NCI-H1105 treated with DMSO at 0.1 percent for 48 hours (cell line): ENCODE data around the gene FCGBP.

Source experiments
- DNase-seq: peaks from one replicate; lab custom pipeline; 2025; lab: John Stamatoyannopoulos, UW

Gene FCGBP

DNA sequence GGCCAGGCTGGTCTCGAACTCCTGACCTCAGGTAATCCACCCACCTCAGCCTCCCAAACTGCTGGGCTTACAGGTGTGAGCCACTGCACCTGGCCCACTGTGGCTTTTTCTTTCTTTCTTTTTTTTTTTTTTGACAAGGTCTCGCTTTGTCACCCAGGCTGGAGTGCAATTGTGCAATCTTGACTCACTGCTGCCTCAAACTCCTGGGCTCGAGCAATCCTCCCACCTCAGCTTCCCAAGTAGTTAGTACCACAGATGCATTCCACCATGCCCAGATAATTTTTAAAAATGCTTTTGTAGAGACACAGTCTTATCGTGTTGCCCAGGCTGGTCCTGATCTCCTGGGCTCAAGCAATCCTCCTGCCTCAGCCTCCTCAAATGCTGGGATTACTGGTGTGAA is 12.1 kb upstream of the FCGBP start:
- DNase-seq: no peak

DNA sequence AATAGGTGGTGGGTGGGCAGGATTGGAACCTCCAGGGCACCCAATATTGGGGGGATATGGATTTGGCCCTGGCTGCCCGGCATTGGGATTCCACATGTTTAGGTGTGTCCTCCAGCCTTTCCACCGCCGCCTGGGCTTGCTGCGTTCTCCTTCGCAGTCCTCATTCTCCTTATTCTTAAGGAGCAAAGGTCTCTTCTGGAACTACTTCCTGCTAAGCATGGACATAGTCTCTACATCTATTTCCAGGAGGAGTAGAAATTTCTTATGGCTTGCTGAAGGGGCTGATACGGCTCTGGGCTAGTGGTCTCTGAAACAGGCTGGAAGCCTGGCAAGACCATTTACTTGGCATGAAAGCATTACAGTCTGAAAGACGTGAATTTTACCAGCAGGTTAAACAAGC is 9.2 kb upstream of the FCGBP start:
- no peak for DNase-seq

DNA sequence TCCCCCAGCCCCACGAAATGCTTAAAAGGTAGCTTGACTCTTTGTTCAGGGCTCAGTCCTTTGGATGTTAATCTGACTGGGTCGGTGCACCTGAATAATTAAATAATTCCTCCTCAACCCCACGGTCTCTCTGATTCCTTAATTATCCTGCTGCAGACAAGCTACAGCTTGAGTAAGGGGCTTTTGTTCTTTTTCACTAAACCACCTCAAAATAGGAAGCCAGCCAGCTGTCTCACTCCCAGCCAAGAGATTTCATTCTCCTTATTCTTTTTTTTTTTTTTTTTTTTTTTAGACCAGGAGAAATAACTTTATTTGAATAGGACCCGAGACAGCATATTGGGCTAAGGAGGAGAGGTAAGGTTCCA is 7.9 kb upstream of the FCGBP start:
- DNase-seq: peak; percentile 2

DNA sequence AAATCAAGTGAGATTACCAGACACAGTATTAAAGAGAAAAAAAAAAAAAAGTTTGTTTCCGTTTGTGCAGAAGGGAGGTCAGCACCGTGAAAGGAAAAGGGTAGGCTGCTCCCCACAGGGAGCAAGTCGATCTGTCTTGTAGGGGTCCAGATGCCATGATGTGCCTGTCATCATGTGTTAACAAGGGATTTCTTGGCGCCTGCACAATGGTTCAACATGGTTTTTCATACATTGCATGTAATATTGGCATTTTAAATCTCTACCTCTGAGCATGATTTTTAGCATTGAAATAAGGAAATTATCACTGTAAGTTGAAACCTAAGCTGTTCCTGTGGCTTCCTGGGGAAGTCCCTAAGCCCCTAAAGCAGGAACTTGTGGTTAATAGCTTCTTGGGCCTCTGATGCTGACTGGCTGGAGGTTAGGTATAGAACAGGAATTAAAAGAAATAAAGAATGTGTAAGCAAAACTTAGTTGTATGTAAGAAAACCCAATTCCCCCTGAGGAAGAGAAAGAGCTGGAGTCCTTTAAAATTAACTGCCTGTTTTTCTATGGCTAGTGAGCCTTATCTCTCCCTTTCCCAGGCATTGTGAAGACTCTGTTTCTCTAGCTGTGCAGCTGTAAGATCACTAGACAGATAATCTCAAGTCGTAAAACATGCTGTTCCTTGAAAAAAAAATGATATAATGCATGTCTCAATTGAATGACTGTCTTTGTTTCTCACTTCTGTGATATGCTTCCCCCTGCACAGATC is 7.4 kb upstream of the FCGBP start:
- no peak for DNase-seq

DNA sequence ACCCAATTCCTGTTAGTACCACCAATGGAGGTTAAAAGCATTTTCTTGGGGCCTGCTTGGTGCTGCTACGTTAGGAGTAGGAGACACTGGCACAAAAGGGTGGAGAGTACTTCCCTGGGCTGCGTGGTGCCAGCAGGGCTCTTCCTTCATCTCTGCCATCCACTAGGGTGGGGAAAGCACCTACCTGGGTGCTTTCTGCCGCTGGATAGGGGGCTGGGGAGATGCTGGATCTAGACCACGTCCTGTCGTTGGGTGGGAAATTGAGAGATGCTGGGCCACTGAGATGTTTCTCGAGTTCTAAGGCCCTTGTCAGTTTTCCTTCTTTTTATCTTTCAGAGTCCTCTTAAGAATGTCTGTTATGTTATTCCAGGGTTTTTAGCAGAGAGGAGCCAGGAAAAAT is 6.7 kb upstream of the FCGBP start:
- DNase-seq: no peak

DNA sequence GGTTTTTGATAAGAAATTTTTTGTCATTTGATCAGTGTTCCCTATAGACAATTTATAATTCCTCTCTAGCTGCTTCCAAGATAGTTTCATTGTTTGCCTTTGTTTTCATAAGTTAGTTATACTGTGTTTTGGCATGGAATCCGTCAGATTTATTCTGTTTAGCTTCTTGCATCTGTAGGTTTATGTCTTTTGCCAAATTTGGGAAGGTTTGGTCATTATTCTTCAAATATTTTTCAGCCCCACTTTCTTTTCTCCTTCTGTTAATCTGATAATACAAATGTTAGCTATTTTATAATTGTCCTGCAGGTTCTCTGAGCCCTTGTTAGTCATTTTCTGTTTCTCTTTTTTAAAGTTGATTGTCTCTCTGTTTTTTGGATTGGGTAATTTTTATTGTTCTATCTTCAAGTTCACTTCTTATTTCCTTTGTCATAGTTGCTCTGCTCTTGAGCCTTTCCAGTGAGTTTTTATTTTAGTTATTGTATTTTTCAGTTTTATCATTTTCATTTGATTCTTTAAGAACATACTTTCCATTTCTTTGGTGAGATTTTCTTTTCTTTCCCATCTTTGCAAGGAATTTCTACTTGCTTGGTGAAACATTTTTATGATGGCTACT is 5.9 kb upstream of the FCGBP start:
- no peak for DNase-seq

DNA sequence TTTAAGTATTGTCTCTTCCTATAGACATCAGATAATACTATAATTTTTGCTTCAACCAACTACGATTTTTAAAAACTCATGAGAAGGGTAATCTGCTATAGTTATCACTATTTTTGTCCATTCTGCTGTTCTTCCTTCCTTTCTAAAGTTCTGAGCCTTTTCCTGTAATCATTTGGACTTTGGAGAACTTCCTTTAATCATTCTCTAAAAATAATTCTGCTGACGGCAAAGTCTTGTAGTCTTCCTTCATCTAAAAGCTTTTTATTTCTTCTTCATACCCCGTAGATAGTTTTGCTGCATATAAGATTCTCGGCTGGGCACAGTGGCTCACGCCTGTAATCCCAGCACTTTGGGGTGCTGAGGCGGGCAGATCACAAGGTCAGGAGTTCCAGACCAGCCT is 5.1 kb upstream of the FCGBP start:
- no peak for DNase-seq

DNA sequence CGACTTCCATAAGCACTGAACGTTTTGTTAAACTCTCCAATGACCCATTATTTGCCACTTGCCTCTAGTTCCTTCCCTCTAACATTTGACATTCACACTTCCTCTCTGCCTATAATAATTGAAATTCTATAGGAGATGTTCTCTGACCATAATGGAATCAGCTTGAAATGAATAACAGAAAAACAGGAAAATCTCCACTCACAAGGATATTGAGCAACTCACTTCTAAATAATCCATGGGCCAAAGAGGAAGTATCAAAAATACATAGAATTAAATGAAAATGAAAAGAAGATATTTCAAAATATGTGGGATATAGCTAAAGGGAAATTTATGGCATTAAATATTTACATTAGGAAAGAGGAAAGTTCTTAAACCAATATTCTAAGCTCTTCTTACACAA is 3.4 kb upstream of the FCGBP start:
- DNase-seq: no peak

DNA sequence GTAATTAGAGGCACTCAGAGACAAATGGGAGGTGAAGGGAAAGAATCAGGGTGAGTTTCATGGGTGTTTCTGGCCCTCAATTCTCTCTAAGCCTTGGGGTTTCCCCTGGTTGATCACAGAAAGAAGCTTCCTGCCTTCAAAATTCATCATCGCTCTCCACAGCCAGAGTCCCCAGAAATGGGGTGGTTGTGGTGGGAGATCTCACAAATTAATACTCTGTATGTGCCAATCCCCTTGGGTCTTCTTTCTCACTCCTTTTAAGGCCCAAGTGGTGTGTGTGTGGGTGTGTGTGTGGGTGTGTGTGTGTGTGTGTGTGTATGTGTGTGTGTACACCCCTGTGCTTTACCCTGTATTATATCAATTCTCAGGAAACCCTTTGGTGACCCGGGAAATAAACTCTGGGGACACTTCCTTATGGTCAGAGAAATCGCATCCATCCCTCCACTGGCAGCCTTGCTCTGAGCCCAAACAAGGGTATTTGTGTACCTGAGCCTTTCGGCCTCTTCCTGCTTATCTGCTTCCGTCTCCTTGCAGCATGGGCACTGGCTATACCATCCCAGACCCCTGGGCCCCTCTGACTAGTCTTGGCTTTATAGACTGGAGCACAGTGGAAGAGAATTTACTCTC is 2.8 kb upstream of the FCGBP start:
- no peak for DNase-seq

DNA sequence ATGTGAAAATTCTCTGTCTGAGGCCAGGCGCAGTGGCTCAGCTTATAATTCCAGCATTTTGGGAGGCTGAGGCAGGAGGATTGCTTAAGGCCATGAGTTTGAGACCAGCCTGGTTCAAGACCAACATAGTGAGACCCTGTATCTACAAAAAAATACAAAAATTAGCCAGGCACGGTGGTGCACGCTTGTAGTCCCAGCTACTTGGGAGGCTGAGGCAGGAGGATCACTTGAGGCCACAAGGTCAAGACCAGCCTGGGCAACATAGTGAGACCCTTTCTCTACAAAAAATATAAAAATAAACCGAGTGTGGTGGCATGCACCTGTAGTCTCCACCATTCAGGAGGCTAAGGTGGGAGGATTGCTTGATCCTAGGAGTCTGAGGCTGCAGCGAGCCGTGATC is 2.2 kb upstream of the FCGBP start:
- DNase-seq: no peak

DNA sequence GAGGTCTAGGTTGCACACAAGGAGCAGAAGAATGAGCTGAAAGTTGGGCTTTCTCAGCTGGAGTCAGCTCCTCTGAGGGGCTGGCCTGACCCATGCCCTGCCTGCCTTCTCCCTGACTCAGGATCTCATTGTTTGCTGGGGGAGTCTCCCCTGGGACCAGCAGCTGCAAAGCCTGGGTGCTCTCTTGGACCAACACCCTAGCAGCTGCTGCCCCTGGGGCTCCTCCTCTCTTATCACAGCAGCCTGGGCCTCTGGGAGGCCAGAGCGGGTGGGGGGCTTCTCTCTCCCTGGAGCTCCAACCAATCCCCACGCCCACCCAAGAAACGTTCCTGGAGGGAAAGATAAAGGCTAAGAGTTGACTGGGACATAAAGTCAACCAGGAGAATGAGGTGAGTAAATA is 1.6 kb upstream of the FCGBP start:
- DNase-seq: no peak

DNA sequence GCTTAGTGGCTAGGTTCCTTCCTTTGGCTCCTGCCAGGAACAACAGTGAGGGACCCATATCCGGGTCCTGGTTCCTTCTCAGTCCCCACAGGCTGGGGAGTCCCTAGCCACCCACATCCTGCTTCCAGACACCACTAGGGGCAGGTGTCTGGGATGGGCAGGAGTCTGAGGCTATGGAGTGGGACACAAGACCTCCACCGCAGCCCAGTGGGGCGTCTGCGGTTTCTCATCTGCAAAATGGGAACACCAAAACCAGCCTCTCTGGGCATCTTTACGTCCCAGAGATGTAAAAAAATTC is 879 bp upstream of the FCGBP start:
- DNase-seq: no peak

DNA sequence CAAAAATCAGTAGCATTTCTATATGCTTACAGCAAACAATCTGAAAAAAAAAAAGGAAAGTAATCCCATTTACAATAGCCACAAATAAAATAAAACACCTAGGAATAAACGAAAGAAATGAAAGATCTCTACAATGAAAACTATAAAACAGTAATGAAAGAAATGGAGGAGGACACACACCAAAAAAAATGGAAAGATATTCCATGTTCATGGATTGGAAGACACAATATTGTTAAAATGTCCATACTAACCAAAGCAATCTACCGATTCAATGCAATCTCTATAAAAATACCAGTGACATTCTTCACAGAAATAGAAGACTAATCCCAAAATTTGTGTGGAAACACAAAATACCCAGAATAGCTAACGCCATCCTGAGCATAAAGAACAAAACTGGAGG is 4.7 kb downstream of the FCGBP start:
- no peak for DNase-seq

DNA sequence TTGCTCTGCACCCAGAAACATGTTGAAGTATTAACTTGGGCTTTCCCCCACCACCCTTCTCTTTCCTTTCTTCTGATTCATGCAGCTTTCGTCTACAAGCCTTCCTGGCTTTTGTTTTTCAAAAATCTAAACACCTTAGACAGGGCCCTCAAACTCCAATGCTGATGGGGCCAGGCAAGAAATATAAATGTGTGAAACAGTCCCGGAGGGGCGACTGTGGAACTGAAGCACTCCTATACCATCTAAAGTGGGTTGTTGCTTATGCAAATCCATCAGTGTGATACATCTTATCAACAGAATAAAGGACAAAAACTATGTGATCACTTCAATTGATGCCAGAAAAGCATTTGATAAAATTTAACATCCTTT is 6.1 kb downstream of the FCGBP start:
- DNase-seq: no peak

DNA sequence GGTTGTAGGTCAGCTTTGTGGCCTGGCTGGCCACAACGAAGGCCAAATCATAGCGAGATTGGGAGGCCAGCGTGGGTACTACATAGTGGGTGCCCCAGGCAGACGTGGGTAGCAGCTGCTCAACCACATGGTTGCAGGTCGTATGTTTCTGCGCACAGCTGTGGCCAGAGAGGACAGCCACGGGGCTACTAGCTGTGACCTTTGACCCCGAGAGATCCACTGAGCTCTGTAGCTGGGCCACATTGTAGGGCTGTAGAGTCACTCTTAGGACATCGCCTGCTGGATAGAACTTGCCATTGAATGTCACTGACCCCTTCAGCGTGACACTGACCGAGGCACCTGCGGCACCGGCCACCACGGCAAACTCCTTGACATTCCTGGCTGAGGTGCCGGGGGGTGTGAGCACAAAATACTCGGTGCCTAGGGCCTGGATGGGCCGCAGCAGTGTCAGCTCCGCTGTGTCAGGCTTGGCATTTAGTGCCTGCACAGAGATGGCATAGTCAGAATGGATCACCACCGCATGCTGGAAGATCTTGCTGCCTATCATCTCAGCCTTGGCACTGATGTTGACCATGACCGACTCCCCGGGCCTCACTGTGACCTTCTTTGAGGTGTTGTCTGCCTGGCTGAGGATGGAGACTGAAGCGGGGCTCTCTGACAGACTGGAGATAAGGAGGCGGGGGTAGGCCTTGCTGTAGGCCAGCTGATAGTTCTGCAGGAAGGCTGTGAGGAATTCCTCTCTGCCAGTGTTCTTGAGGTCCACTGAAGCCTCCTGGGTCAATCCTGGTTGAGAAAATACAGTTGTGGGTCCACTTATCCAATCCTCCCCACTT is 6.7 kb downstream of the FCGBP start:
- DNase-seq: no peak

DNA sequence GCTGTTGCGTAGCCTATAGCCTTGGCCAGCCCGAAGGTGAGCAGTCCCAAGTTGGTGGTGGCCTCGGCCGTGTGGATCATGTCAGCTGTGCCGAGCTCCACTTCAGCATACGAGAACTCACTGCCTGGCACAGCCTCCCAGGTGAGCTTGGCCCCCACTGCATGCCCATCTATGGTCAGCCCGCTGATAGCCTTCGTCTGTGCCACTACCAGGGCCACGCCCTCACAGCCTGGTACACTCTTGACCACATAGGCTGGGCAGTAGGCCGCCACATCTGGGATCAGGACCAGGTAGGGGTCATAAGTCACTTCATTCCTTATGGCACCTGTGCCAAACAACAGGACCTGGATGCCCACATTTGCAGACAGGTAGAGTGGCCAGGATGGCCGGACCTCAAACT is 7.4 kb downstream of the FCGBP start:
- no peak for DNase-seq

DNA sequence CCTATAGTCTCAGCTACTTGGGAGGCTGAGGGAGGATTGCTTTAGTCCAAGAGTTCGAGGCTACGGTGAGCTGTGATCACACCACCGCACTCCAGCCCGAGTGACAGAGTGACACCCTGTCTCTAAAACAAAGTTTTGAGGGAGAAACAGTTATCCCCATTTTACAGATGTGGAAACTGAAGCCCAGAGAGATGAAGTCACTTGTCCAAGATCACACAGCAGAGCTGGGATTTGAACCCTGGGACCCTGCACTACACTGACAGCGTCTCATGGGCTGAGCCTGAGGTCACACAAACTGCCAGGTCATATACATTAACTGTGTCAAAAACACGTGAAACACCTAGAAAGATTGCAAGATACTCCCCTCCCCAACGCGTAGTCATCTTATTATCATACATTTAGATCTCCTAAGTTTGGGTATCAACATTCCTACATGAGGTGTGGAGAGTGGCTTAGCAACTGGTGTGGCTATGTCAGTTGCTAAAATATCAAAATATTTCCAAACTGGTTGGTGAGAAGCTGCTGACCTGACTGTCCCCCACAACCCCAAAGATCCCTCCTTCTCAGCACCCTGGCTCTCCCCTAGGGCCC is 8.2 kb downstream of the FCGBP start:
- no peak for DNase-seq

DNA sequence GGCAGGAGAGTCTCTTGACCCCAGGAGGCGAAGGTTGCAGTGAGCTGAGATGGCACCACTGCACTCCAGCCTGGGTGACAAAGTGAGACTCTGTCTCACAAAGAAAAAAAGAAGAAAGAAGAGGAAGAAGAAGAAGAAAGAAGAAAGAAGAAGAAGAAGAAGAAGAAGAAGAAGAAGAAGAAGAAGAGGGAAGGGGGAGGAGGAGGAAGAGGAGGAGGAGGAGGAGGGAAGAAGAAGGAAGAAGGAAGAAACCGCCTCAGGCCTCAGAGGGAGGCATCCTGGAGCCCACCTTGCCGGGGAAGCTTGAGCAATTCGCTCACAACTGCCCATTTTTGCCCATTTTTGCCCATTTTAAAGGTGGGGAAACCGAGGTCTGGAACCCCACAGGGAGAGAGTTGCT is 9.5 kb downstream of the FCGBP start:
- DNase-seq: no peak

DNA sequence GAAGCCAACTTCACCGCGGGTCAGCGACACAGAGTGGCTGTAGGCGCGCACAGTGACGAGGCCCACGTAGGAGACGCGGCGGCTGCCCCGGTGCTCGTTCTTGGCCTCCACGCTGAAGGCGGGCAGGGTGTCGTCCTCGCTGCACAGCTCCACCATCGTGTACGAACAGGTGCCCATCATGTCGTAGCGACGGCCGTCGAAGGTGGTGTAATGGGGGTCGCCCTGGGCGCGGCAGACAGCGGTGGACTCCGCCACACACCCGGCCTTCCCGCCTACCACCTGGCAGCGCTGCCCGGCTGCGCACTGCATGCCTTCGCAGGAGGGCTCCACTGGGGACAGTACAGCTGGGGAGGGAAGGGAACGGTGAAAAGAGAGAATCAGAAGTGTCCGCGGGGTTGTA is 10.0 kb downstream of the FCGBP start:
- no peak for DNase-seq

DNA sequence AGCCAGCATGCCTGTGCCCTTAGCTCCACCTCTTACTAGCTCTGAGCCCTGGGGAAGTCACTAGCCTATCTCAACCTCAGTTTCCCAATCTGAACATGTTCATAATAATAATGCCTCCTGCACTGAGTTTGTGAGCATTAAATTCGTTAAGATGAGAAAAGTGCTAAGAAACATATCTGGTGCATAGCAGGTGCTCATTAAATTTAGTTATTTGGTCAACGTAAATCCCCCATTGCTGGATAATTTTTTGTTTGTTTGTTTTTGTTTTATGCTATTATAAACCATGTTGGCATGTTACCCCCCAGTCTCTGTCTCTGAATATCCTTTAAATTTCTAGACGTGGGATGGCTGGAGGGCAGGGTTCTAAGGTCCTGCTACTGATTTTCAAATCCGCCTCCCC is 10.6 kb downstream of the FCGBP start:
- DNase-seq: no peak

DNA sequence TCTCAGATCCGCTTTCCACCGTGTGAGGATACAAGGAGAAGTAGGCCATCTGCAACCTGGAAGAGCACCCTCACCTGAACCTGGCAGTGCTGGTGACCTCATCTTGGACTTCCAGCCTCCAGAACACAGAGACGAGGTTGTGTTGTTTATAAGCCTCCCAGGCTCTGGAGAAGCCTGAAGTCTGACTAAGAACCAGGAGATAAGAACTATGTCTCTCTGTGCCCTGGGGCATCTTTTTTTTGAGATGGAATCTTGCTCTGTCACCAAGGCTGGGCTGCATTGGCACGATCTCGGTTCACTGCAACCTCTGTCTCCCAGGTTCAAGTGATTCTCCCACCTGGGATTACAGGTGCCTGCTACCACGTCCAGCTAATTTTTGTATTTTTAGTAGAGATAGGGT is 14.5 kb downstream of the FCGBP start:
- no peak for DNase-seq

DNA sequence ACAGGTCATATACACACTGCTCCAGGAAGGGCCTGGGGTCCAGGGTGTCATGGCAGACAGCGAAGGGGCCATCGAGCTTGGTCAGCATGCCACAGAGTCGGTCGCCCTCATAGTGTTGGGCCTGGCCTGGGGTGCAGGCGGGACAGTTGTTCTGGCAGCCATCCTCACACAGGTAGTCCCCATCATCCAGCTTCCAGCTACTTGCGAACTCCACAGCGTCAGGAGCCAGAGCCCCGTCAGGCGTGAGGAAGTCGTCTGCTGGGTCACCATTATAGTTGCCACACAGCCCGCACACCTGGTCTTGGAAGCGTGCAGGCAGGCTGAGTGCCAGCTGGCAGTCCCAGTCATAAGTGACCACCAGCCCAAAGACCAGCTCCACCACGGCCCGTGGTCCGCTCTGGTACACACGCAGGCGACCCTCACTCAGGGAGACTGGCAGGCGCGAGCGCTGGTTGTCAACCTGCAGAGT is 16.2 kb downstream of the FCGBP start:
- DNase-seq: no peak
